H1 (cell line): ENCODE results near the gene KCNK15. TPM values are rescaled to one million over a fixed set of nuclear protein-coding genes. Genes with fewer than 3 reads are reported as not detected.

Experiments used
- CTCF ChIA-PET: fragments of 300-600 bp; sonication (Branson Sonifier 250); formaldehyde crosslinking; loops from one replicate; lab custom pipeline; 2021; ENCODE audit not compliant: partially characterized antibody; lab: Charles Lee
- POLR2A ChIA-PET: fragments of 300-600 bp; sonication (Branson Sonifier 250); formaldehyde crosslinking; loops from one replicate; lab custom pipeline; 2021; ENCODE audit warnings: inconsistent platforms; ENCODE audit not compliant: partially characterized antibody; lab: Charles Lee
- DNase-seq, 2 experiments: peaks; one replicate each; pipeline versions ENCODE4 v3.0.0 to v3.0.0-alpha.2; 2010 to 2022; ENCODE audit warnings: low spot score in 2 of 2, low read depth in 1 of 2, mixed read lengths in 1 of 2
- FAIRE-seq: peaks from 2 replicates; lab custom pipeline; 2011; peaks lifted over from hg19 to GRCh38; lab: Jason Lieb, UNC
- H2AFZ ChIP-seq: 2 replicates; pipeline ENCODE4 v1.8.1; 2012; ENCODE audit warnings: low read length, inconsistent platforms
- H2AK5ac ChIP-seq: 2 replicates; pipeline ENCODE4 v1.6.1; 2013; ENCODE audit warnings: low read depth, low read length
- H2BK120ac ChIP-seq: replicated peaks from 2 replicates; pipeline ENCODE3; 2013; ENCODE audit warnings: low read depth, low read length, inconsistent platforms
- H2BK12ac ChIP-seq: 2 replicates; pipeline ENCODE4 v1.6.1; 2013; ENCODE audit warnings: low read depth, low read length
- H2BK15ac ChIP-seq: 2 replicates; pipeline ENCODE4 v1.6.1; 2013; ENCODE audit warnings: low read length
- H2BK20ac ChIP-seq: 2 replicates; pipeline ENCODE4 v1.6.1; 2013; ENCODE audit warnings: low read length
- H2BK5ac ChIP-seq: 2 replicates; pipeline ENCODE4 v1.6.1; 2013; ENCODE audit warnings: low read depth, low read length
- H3K14ac ChIP-seq: 2 replicates; pipeline ENCODE4 v1.6.1; 2013; ENCODE audit warnings: inconsistent platforms; ENCODE audit not compliant: insufficient read length
- H3K18ac ChIP-seq: 2 replicates; pipeline ENCODE4 v1.6.1; 2013; ENCODE audit warnings: low read length; ENCODE audit errors: extremely low read depth
- H3K23ac ChIP-seq: 2 replicates; pipeline ENCODE4 v1.6.1; 2013; ENCODE audit warnings: inconsistent platforms; ENCODE audit not compliant: insufficient read length
- H3K23me2 ChIP-seq: 2 replicates; pipeline ENCODE4 v1.6.1; 2013; ENCODE audit warnings: low read depth, low read length
- H3K27ac ChIP-seq: 2 replicates; pipeline ENCODE4 v1.6.1; 2011; ENCODE audit warnings: low read depth, low read length, inconsistent platforms
- H3K27me3 ChIP-seq, 4 experiments: replicated peaks in 1 of 4; 1 replicate in 1 of 4; 2 replicates in 3 of 4; pipeline versions ENCODE4 v1.6.1 to v1.8.1; 2011 to 2013; ENCODE audit warnings: low read length in 3 of 4, mild to moderate bottlenecking in 3 of 4, inconsistent platforms in 2 of 4, mixed read lengths in 2 of 4, moderate library complexity in 1 of 4; ENCODE audit not compliant: control insufficient read depth in 3 of 4, insufficient read depth in 3 of 4; ENCODE audit errors: extremely low read depth in 1 of 4
- H3K36me3 ChIP-seq, 4 experiments: 2 replicates each; pipeline versions ENCODE4 v1.6.1 to v1.8.1; 2011 to 2013; ENCODE audit warnings: mild to moderate bottlenecking in 4 of 4, low read length in 3 of 4, moderate library complexity in 2 of 4, control low read depth in 1 of 4, inconsistent platforms in 1 of 4; ENCODE audit not compliant: insufficient read depth in 4 of 4, control insufficient read depth in 2 of 4
- H3K4ac ChIP-seq: replicated peaks from 2 replicates; pipeline ENCODE3; 2013; ENCODE audit warnings: low read length, low read depth, mixed read lengths, inconsistent platforms; ENCODE audit not compliant: insufficient read length
- H3K4me1 ChIP-seq, 4 experiments: replicated peaks in 1 of 4; 1 replicate in 1 of 4; 2 replicates in 3 of 4; pipeline versions ENCODE4 v1.6.1 to v1.8.1; 2011 to 2013; ENCODE audit warnings: low read length in 3 of 4, inconsistent platforms in 2 of 4, mixed read lengths in 1 of 4; ENCODE audit not compliant: insufficient read depth in 4 of 4, control insufficient read depth in 3 of 4
- H3K4me2 ChIP-seq, 2 experiments: 2 replicates each; pipeline versions ENCODE4 v1.6.1 to v1.8.1; 2011 to 2013; ENCODE audit warnings: low read depth in 2 of 2, low read length in 2 of 2, control low read depth in 1 of 2, inconsistent platforms in 1 of 2, mild to moderate bottlenecking in 1 of 2; ENCODE audit not compliant: insufficient read depth in 1 of 2
- H3K4me3 ChIP-seq, 4 experiments: fragments of 200-600, 300-600 bp in 1 of 4; sonication (generic), shearing (Covaris generic), sonication (Bioruptor Twin) in 1 of 4; 2 replicates each; pipeline versions ENCODE4 v1.5.1 to v1.8.1; 2011 to 2016; ENCODE audit warnings: low read length in 4 of 4, low read depth in 3 of 4, control low read depth in 2 of 4, inconsistent platforms in 2 of 4, mild to moderate bottlenecking in 2 of 4, mixed read lengths in 1 of 4, moderate library complexity in 1 of 4; ENCODE audit not compliant: insufficient read depth in 2 of 4; ENCODE audit errors: extremely low read depth in 1 of 4
- H3K56ac ChIP-seq: replicated peaks from 2 replicates; pipeline ENCODE3; 2013; ENCODE audit warnings: low read depth, mild to moderate bottlenecking, mixed read lengths, low read length, inconsistent platforms; ENCODE audit not compliant: insufficient read length
- H3K79me1 ChIP-seq: 2 replicates; pipeline ENCODE4 v1.6.1; 2013; ENCODE audit warnings: low read depth, low read length, control low read depth
- H3K79me2 ChIP-seq, 2 experiments: 2 replicates each; pipeline versions ENCODE4 v1.6.1 to v1.8.1; 2012 to 2013; ENCODE audit warnings: low read length in 2 of 2, mild to moderate bottlenecking in 2 of 2, inconsistent platforms in 1 of 2; ENCODE audit not compliant: insufficient read depth in 2 of 2, control insufficient read depth in 1 of 2
- H3K9ac ChIP-seq, 4 experiments: replicated peaks in 1 of 4; 1 replicate in 1 of 4; 2 replicates in 3 of 4; pipeline versions ENCODE4 v1.6.1 to v1.8.1; 2011 to 2013; ENCODE audit warnings: low read depth in 3 of 4, low read length in 3 of 4, control low read depth in 2 of 4, mild to moderate bottlenecking in 2 of 4, moderate library complexity in 2 of 4, inconsistent platforms in 1 of 4; ENCODE audit errors: extremely low read depth in 1 of 4
- H3K9me3 ChIP-seq, 2 experiments: 2 replicates each; pipeline versions ENCODE4 v1.6.1 to v1.8.1; 2012 to 2013; ENCODE audit warnings: mild to moderate bottlenecking in 2 of 2, moderate library complexity in 2 of 2, control low read depth in 1 of 2, inconsistent platforms in 1 of 2, low read depth in 1 of 2, low read length in 1 of 2, mixed read lengths in 1 of 2; ENCODE audit not compliant: insufficient read depth in 2 of 2
- H4K20me1 ChIP-seq, 2 experiments: replicated peaks in 1 of 2; 2 replicates each; pipeline versions ENCODE3 to v1.8.1; 2011 to 2013; ENCODE audit warnings: inconsistent platforms in 2 of 2, low read length in 2 of 2, mild to moderate bottlenecking in 1 of 2; ENCODE audit not compliant: insufficient read depth in 2 of 2, control insufficient read depth in 1 of 2
- H4K5ac ChIP-seq: 2 replicates; pipeline ENCODE4 v1.6.1; 2013; ENCODE audit warnings: low read length, low read depth, mixed read lengths, inconsistent platforms; ENCODE audit not compliant: insufficient read length
- H4K8ac ChIP-seq: 2 replicates; pipeline ENCODE4 v1.8.0; 2013; ENCODE audit warnings: mild to moderate bottlenecking, moderate library complexity, low read length, inconsistent platforms; ENCODE audit not compliant: insufficient read depth; ENCODE audit errors: extremely low read depth
- H4K91ac ChIP-seq: replicated peaks from 2 replicates; pipeline ENCODE3; 2013; ENCODE audit warnings: low read length, mixed read lengths, inconsistent platforms; ENCODE audit not compliant: insufficient read length
- ATF3 ChIP-seq: IDR thresholded peaks from 2 replicates; pipeline ENCODE4 v1.6.1; 2011; ENCODE audit warnings: low read depth, mild to moderate bottlenecking, low read length; ENCODE audit not compliant: insufficient read depth
- CBX5 ChIP-seq: fragments of 300-800, 300-1000 bp; sonication (generic); IDR thresholded peaks from 2 replicates; pipeline ENCODE4 v1.7.1; 2016; ENCODE audit warnings: antibody characterized with exemption, low read length, low read depth
- NRF1 ChIP-seq: IDR thresholded peaks from 2 replicates; pipeline ENCODE4 v1.6.1; 2011; ENCODE audit warnings: mild to moderate bottlenecking, low read depth, low read length, improper control_type of control experiment
- POLR2AphosphoS5 ChIP-seq: IDR thresholded peaks from 2 replicates; pipeline ENCODE4 v1.6.1; 2011; ENCODE audit warnings: low read depth, low read length
- SP4 ChIP-seq: IDR thresholded peaks from 2 replicates; pipeline ENCODE4 v1.6.1; 2012; ENCODE audit warnings: low read length, inconsistent platforms
- TEAD4 ChIP-seq: IDR thresholded peaks from 2 replicates; pipeline ENCODE4 v1.6.1; 2012; ENCODE audit warnings: low read depth, low read length, inconsistent platforms, mixed read lengths
- WGBS, 2 experiments: shearing (Covaris generic) in 1 of 2; methylation state at CpG; one replicate each; pipeline versions ENCODE4 v1.1.6 to v1.1.7; 2013 to 2015; ENCODE audit warnings: low lambda C conversion rate in 2 of 2, mixed read lengths in 2 of 2, inconsistent platforms in 1 of 2, low coverage in 1 of 2, missing lambda C conversion rate in 1 of 2; ENCODE audit not compliant: insufficient replicate concordance in 2 of 2, insufficient coverage in 1 of 2, insufficient read length in 1 of 2; ENCODE audit errors: extremely low coverage in 1 of 2, missing lambda C conversion rate in 1 of 2; 5-methylcytosine and 5-hydroxymethylcytosine counted together
- polyA plus RNA-seq, 7 experiments: library from polyadenylated mRNA; depleted of rRNA in 3 of 7; stranded (reverse) in 5 of 7; unstranded in 2 of 7; fragments of >200 nt in 5 of 7; fragments of 200-250 nt in 2 of 7; gene quantifications; 1 replicate in 5 of 7; 2 replicates in 1 of 7; 4 replicates in 1 of 7; pipeline versions ENCODE4 v1.2.1 to v1.2.3, GENCODE V29; 2011 to 2013; ENCODE audit warnings: missing spikeins in 2 of 7, mixed read lengths in 2 of 7
- total RNA-seq: library from RNA; stranded (reverse); fragmentation: NEBNext Ultra II Directional; extraction: Animal tissue kit (Norgen Biotek cat#: 25700); gene quantifications from 2 replicates; pipeline ENCODE4 v1.2.1, GENCODE V29; 2021

KCNK15 gene
- total and polyA plus RNA-seq, 2 of the 8 experiments (the other 6 are each of a cell fraction or from before 2014, with no cell fraction given), result 0.24 to 0.33 TPM

GRCh38 chr20:44784688-44785087 is 39.0 kb downstream of the KCNK15 start:
- Histone ChIP-seq H4K8ac (no peak overlapping the region), H3K23ac (no peak overlapping the region), H3K79me1 (peaks cover 9% of the 10 kb centered on the region; the same call in 1 of the 2 replicates), H3K27ac (0 out of 2 replicates have a peak overlapping the region, but pooled peaks have one; percentile 4), H3K36me3 (no peaks in the 10 kb centered on the region), H2AK5ac (peak overlapping the region; percentile 4; the same call in 1 of the 2 replicates), H4K91ac (peak overlapping the region; percentile 6), H2BK15ac (peak overlapping the region; percentile 48; the same call in 1 of the 2 replicates), H3K79me2 (peaks cover 0 to 8% of the 10 kb centered on the region in 2 experiments; a peak in 2 of 4 replicates), H3K56ac (no peak overlapping the region), H3K4me2 (peak overlapping the region; percentile 41 to 42), H2BK12ac (peak overlapping the region; percentile 84), H2BK120ac (no peak overlapping the region), H3K18ac (peak overlapping the region; percentile 33), H3K4me1 (peaks cover 12 to 19% (median 17%) of the 10 kb centered on the region in 4 experiments), H3K9ac (no peak overlapping the region), H3K23me2 (no peaks in the 10 kb centered on the region), H2AFZ (no peak overlapping the region), H4K20me1 (peaks cover 10 to 22% of the 10 kb centered on the region in 2 experiments), H2BK5ac (peak overlapping the region; percentile 60; the same call in 1 of the 2 replicates), H3K4me3 (peak overlapping the region in 1 of 4 experiments; percentile 12; a peak in 1 of 8 replicates), H3K9me3 (no peaks in the 10 kb centered on the region), H3K14ac (no peak overlapping the region), H4K5ac (no peak overlapping the region), H2BK20ac (peak overlapping the region; percentile 76; the same call in 1 of the 2 replicates), H3K27me3 (no peaks in the 10 kb centered on the region), H3K4ac (no peak overlapping the region)
- ChIA-PET CTCF (interaction anchor here (0.6 to 11.1 kb wide), 19 partner anchors 8 to 225 kb away, joined by 3 to 170 read pairs (median 4); partner anchors contain the start of gene KCNK15), POLR2A (interaction anchor here (0.8 to 1.9 kb wide), 6 partner anchors 11 to 101 kb away, joined by 3 to 5 read pairs (median 4); partner anchors contain the start of gene YWHAB)
- 80% methylated on average over 1 of the region's 1 CpG; no CpG with 5 or more reads in 1 of the 2 experiments for WGBS, 2 experiments
- DNase-seq (no peak), FAIRE-seq (peak; percentile 85)
- TF ChIP-seq TEAD4 (peak; percentile 84), CBX5 (no peak), ATF3 (no peak), POLR2AphosphoS5 (no peak), SP4 (no peak), NRF1 (no peak)
